Measurements from ENCODE around the gene SLC38A1.

The SLC38A1 gene

DNA sequence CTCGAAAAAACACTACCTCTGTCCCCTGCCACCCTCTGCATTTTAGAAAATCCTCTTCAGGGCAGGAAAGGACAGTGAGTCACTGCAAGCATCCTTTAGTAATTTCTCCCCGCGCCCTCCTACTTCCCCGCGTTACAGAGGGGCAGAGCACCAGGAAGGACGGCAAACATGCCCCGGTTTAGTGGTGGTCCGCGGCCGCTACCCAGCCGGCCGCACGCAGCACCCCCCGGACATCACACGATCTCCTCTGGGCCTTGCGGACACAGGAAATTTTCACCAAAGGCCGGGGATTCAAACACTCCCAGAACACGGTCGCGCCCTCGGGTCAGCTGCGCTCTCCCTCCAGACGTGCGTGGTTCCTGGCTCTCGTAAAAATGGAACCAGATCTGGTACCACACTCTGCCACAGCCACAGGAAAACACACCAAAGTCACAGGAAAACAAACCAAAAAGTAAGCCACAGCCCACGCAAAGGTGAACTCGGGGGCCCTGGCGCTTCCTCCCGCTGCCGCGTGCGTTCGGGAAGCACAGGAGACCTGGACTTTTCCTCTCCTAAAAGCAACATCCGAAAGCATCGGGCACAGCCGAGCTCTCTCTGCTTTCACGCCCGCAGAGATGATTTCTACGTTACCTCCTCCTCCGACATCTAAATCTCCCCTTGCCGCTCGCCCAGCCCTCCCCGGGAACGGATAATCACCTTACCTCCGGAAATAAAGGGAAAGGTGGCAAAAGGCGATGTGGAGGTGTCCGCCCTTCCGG is 839 bp downstream of the SLC38A1 start:
- Mint-ChIP-seq H3K27me3 (no peaks in the 10 kb centered on the region), H3K27ac (no peak overlapping the region), H3K4me3 (no peak overlapping the region), H3K4me1 (peaks cover 36% of the 10 kb centered on the region), H3K9me3 (no peaks in the 10 kb centered on the region)
- DNase-seq = peak in 1 of 2 donors; percentile 55
- peak; percentile 0 for ATAC-seq

- Mint-ChIP-seq H3K4me1 (peaks cover 33% of the 10 kb centered on the region), H3K27me3 (no peaks in the 10 kb centered on the region), H3K4me3 (no peak overlapping the region), H3K9me3 (no peaks in the 10 kb centered on the region), H3K27ac (no peak overlapping the region)
- peak; percentile 2 for ATAC-seq
- DNase-seq = peak in 1 of 2 donors; percentile 64
Measured at GRCh38 chr12:46267575-46267824, 1.3 kb downstream of the SLC38A1 start.

- Mint-ChIP-seq H3K4me3 (no peak overlapping the region), H3K27me3 (no peaks in the 10 kb centered on the region), H3K9me3 (no peaks in the 10 kb centered on the region), H3K27ac (no peak overlapping the region), H3K4me1 (peaks cover 28% of the 10 kb centered on the region)
- peak; percentile 73 to 75 for DNase-seq
- peak; percentile 13 for ATAC-seq
Measured at GRCh38 chr12:46266869-46267574, 1.8 kb downstream of the SLC38A1 start.

DNA sequence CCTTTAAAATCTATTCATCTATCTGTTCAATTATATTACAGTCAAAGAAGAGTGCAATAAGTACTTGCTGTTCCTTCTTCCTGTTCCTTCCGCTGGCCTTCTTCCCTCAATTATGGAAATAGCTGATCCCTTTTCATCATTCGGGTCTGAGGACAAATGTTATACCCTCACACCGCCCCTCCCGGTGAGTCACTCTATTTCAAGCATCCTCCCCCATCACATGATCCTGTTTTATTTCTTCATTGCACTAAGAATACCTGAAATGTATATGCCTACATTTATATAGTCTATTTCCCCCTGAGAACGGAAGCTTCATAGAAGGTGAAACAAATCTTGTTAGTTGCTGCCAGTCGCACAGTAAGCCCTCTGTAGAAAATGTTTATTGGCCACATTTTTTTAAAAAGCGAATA is 2.5 kb downstream of the SLC38A1 start:
- Mint-ChIP-seq H3K9me3 (no peaks in the 10 kb centered on the region), H3K27ac (no peak overlapping the region), H3K27me3 (no peaks in the 10 kb centered on the region), H3K4me3 (no peak overlapping the region), H3K4me1 (peaks cover 22% of the 10 kb centered on the region)
- ATAC-seq (no peak), DNase-seq (peak in 1 of 2 donors; percentile 43)

GRCh38 chr12:46265734-46266133 is 3.1 kb downstream of the SLC38A1 start:
- no peaks in the 10 kb centered on the region for H3K27me3 Mint-ChIP-seq
- no peak overlapping the region for H3K27ac Mint-ChIP-seq
- H3K9me3 Mint-ChIP-seq = no peaks in the 10 kb centered on the region
- ATAC-seq = no peak
- peak in 1 of 2 donors; percentile 34 for DNase-seq
- H3K4me1 Mint-ChIP-seq = peaks cover 15% of the 10 kb centered on the region
- H3K4me3 Mint-ChIP-seq = no peak overlapping the region

DNA sequence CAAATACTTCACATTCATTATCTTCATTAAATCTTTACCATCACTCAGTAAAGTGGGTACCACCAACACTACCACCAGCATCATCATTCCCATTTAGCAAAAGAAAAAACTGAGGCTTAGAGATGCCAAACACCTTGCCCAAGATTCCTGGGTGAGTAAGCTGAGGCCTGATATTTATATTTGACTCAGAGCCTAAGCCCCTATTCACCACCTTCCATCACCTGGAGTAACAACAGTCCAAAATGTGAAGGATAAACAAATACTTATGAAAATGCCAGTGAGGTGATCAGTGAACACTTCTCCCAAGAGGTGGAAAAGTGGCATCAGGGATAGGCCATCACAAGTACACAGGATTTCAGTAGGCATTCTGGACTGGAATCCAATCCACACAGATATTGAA is 3.7 kb downstream of the SLC38A1 start:
- Mint-ChIP-seq H3K9me3 (no peaks in the 10 kb centered on the region), H3K27me3 (no peaks in the 10 kb centered on the region), H3K4me1 (peaks cover 9% of the 10 kb centered on the region), H3K4me3 (no peak overlapping the region), H3K27ac (no peak overlapping the region)
- ATAC-seq (no peak), DNase-seq (no peak)

DNA sequence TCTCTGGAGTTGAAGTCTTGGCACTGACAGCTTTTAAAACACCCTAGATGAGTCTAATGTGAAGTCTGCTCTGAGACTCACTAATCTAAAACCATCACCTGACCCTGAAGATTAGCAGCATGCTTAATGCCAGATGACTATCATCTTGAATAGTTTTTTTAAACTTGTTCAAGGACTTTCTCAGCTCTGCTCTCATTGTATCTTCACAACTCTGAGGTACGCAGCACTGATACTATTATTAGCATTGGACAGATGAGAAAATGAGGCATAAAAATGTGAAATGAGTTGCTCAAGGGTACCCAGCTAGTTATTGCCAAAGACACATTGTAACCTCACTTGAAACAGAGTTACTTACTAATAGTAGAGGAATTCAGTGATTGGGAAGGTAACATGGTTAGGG is 4.8 kb downstream of the SLC38A1 start:
- H3K27ac Mint-ChIP-seq = peak overlapping the region; percentile 77 to 82
- no peak for ATAC-seq
- no peaks in the 10 kb centered on the region for H3K27me3 Mint-ChIP-seq
- DNase-seq = no peak
- no peaks in the 10 kb centered on the region for H3K9me3 Mint-ChIP-seq
- H3K4me1 Mint-ChIP-seq = peaks cover 6% of the 10 kb centered on the region
- peak overlapping the region in 1 of 2 donors; percentile 73 for H3K4me3 Mint-ChIP-seq

DNA sequence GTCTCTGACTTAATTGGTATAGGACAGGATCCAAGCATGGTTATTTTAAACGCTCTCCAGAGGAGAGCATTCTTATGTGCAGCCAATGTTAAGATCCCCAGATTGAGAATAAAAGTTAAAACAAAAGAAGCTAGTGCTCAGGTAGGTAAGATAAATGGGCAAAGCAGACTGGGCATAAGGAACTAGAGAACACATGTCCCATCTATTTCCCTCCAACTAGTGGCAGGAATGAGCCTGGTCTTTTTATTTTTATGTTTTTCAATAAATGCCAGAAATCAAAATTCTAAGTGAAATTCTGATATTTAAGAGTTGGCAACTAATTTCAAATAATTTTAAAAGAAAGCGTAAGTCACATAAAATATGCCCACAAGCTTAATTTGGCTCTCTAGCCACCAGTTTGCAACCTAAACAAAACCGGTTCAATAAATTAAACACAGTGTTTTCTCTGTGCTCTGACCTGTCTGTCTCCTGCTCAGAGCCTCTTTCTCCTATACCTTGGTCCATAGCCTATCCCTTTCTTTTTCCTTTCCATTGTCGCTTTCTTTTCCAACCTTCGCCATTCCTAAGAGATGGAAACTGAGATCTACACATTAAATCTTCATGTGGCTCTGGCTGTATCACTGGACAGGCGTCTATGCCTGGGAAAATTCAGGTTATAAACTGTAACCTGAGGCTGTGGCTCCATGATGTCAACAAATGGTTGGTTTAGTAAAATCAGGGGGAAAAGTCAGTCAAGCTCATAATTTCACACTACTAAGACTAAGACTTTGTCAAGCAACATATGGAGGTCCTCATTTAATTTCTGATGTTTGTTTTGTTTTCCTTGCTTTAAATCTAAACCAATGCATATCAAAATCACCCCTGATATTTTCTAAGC is 5.5 kb downstream of the SLC38A1 start:
- Mint-ChIP-seq H3K4me3 (peak overlapping the region; percentile 45 to 73), H3K27ac (peak overlapping the region; percentile 77 to 82)

DNA sequence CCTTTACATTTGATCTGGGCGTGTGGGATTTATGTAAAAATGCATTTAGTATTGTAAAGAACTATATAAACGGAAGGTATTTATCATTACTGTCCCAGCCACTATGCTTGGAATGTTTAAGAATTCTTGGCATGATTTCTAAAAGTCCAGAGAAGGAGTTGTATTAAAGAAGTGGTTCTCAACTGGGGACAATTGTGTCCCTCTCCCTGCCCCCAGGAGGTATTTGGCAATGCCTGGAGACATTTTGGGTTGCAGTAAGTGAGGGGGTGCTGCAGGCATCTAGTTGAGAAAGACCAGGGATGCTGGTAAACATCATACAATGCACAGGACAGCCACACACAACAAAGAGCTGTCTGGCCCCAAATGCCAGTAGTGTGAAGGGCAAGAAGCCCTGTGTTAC is 7.2 kb downstream of the SLC38A1 start:
- Mint-ChIP-seq H3K27ac (peak overlapping the region in 1 of 2 donors; percentile 66), H3K27me3 (no peaks in the 10 kb centered on the region), H3K4me3 (peak overlapping the region; percentile 22 to 34), H3K4me1 (peaks cover 15% of the 10 kb centered on the region), H3K9me3 (no peaks in the 10 kb centered on the region)
- no peak for DNase-seq
- ATAC-seq = no peak

More for the DNA sequence above, 5.5 kb downstream of the SLC38A1 start:
- H3K27me3 Mint-ChIP-seq = no peaks in the 10 kb centered on the region
- H3K9me3 Mint-ChIP-seq = no peaks in the 10 kb centered on the region
- ATAC-seq (no peak), DNase-seq (no peak)
- no peaks in the 10 kb centered on the region for H3K4me1 Mint-ChIP-seq

DNA sequence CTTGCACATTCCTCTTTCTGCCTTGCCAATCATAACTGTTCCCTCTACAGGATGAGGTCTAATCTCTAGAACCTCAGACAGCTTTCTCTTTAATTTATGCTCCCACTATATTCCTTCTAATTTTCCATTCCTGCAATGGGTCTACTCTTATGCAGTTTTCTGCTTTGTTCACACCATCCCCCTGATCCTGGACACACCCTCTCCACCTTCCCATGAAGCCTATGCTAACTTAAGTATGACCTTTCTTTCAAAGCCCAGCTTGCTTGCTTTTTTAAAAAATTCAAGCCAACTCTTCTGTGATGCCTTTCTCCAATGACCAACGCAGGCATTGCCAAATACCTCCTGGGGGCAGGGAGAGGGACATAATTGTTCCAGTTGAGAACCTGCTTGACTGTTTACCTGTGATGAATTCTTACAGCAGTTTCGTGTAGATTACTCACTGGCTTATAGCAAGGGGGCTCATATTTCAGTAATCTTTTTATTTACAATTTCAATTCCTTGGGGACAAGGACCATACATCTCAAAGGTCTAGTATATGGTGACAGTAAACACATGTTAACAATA is 7.8 kb downstream of the SLC38A1 start:
- Mint-ChIP-seq H3K27ac (no peak overlapping the region), H3K4me1 (peaks cover 21% of the 10 kb centered on the region), H3K27me3 (no peaks in the 10 kb centered on the region), H3K4me3 (no peak overlapping the region), H3K9me3 (no peaks in the 10 kb centered on the region)
- ATAC-seq (no peak), DNase-seq (no peak)

GRCh38 chr12:46260124-46260912 is 8.5 kb downstream of the SLC38A1 start:
- no peaks in the 10 kb centered on the region for H3K27me3 Mint-ChIP-seq
- no peak overlapping the region for H3K4me3 Mint-ChIP-seq
- H3K4me1 Mint-ChIP-seq = peaks cover 27% of the 10 kb centered on the region
- H3K9me3 Mint-ChIP-seq = no peaks in the 10 kb centered on the region
- no peak overlapping the region for H3K27ac Mint-ChIP-seq
- DNase-seq (no peak), ATAC-seq (no peak)

- Mint-ChIP-seq H3K4me3 (no peak overlapping the region), H3K27ac (no peak overlapping the region), H3K27me3 (no peaks in the 10 kb centered on the region), H3K9me3 (no peaks in the 10 kb centered on the region), H3K4me1 (peaks cover 33% of the 10 kb centered on the region)
- ATAC-seq (no peak), DNase-seq (no peak)
Measured at GRCh38 chr12:46259713-46260112, 9.1 kb downstream of the SLC38A1 start.

- Mint-ChIP-seq H3K4me3 (no peak overlapping the region), H3K27ac (peak overlapping the region in 1 of 2 donors; percentile 81), H3K4me1 (peaks cover 33% of the 10 kb centered on the region), H3K27me3 (no peaks in the 10 kb centered on the region), H3K9me3 (no peaks in the 10 kb centered on the region)
- DNase-seq (no peak), ATAC-seq (no peak)
Measured at GRCh38 chr12:46259071-46259470, 9.8 kb downstream of the SLC38A1 start.

DNA sequence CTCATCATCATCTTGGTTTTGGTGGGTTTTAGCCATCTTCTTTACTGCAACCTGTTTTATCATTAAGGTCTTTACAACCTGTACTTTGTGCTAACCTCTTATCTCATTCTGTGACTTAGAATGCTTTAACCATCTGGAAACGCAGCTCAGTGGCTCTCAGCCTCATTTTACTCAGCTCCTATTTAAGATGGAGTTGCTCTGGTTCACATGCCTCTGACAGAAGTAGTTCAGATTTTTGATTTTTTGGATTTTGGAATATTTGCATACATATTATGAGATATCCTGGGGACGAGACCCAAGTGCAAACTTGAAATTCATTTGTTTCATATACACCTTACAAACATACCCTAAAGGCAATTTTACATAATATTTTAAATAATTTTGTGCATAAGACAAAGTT is 10.7 kb downstream of the SLC38A1 start:
- Mint-ChIP-seq H3K4me3 (no peak overlapping the region), H3K27me3 (no peaks in the 10 kb centered on the region), H3K9me3 (peaks cover 0 to 1% of the 10 kb centered on the region in 2 donors), H3K4me1 (peaks cover 40% of the 10 kb centered on the region), H3K27ac (no peak overlapping the region)
- ATAC-seq (no peak), DNase-seq (no peak)

DNA sequence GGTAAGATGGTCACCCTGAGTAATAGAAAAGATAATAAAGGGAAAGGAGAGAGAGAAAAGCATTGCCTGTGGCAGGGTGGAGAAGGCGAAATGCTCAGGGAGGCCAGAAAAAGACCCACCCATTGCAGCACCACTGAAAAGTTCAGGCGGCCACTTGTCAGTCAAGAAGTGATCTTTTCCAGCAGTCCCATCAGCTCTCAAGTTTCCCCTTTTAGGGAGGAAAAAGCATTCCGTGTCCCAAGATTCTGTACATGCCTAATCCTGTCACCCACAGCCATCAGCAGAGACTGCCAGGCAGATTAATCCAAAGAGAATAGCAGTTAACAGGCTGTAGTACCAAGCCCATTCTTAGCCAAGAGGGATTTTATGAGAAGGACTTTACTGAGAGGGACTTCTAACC is 11.9 kb downstream of the SLC38A1 start:
- Mint-ChIP-seq H3K27me3 (no peaks in the 10 kb centered on the region), H3K9me3 (peaks cover 0 to 8% of the 10 kb centered on the region in 2 donors), H3K4me3 (peak overlapping the region in 1 of 2 donors; percentile 21), H3K4me1 (peaks cover 46% of the 10 kb centered on the region), H3K27ac (peak overlapping the region in 1 of 2 donors; percentile 35)
- ATAC-seq (no peak), DNase-seq (no peak)
